Thyroid gland (tissue), 4 donors: ENCODE measurements around the gene GRN. TPM values are rescaled to one million over a fixed set of nuclear protein-coding genes. Genes with fewer than 3 reads are reported as not detected.

Source experiments
- DNase-seq, 2 donors: peaks; one replicate each; pipeline ENCODE4 v3.0.0-alpha.2; 2019
- H3K27ac ChIP-seq, 3 donors: fragments of 200-600 bp; sonication (generic); 1 replicate in 2 of 3; 2 replicates in 1 of 3; pipeline ENCODE4 v1.5.1; 2016 to 2019; ENCODE audit warnings: mild to moderate bottlenecking in 1 of 3, moderate library complexity in 1 of 3
- H3K27me3 ChIP-seq: fragments of 200-600 bp; sonication (generic); one replicate; pipeline ENCODE4 v1.5.1; 2019
- H3K36me3 ChIP-seq, 2 donors: fragments of 200-600 bp; sonication (generic); one replicate each; pipeline ENCODE4 v1.5.1; 2016 to 2019
- H3K4me1 ChIP-seq, 2 donors: fragments of 200-600 bp; sonication (generic); one replicate each; pipeline ENCODE4 v1.5.1; 2017 to 2019
- H3K4me3 ChIP-seq, 3 donors: fragments of 200-600 bp; sonication (generic); replicated peaks in 1 of 3; 1 replicate in 2 of 3; 2 replicates in 1 of 3; pipeline ENCODE4 v1.5.1; 2016; ENCODE audit warnings: mild to moderate bottlenecking in 1 of 3
- H3K9me3 ChIP-seq: fragments of 200-600 bp; sonication (generic); one replicate; pipeline ENCODE4 v1.5.1; 2017
- POLR2A ChIP-seq, 2 donors: fragments of 450-650 bp; IDR thresholded peaks; one replicate each; pipeline ENCODE4 v1.6.1; 2017; ENCODE audit warnings: antibody characterized with exemption in 2 of 2, mild to moderate bottlenecking in 2 of 2, moderate library complexity in 1 of 2
- WGBS, 2 donors: methylation state at CpG; one replicate each; pipeline ENCODE4 v1.1.5; 2017; 5-methylcytosine and 5-hydroxymethylcytosine counted together
- intact Hi-C: fragments of 100-400 bp; cut with DNase I; formaldehyde crosslinking; loops from one replicate; pipeline ENCODE4 v1.15.1; 2023
- total RNA-seq, 4 donors: library from RNA; depleted of rRNA; stranded (reverse); fragments of >200 nt; gene quantifications; one replicate each; pipeline ENCODE4 v1.2.3, GENCODE V29; 2016
- TF ChIP-seq, protein P1 (sequence below), 6 experiments: fragments of 200-600 bp in 3 of 6; fragments of 450-650 bp in 3 of 6; sonication (generic) in 3 of 6; IDR thresholded peaks; one replicate each; pipeline ENCODE4 v1.5.1; 2016 to 2019; ENCODE audit warnings: antibody characterized with exemption in 6 of 6, mild to moderate bottlenecking in 2 of 6, inconsistent platforms in 1 of 6, moderate library complexity in 1 of 6

The GRN gene
- total RNA-seq, 4 donors from 2014 or later: 259 to 292 (median 264) TPM

GRCh38 chr17:44320066-44320465 lies 25.0 kb upstream of the GRN start:
- Histone ChIP-seq H3K4me1 (peaks cover 12 to 28% of the 10 kb centered on the region in 2 donors), H3K27me3 (no peaks in the 10 kb centered on the region), H3K4me3 (no peak overlapping the region), H3K36me3 (peaks cover 28 to 29% of the 10 kb centered on the region in 2 donors), H3K9me3 (no peaks in the 10 kb centered on the region), H3K27ac (no peak overlapping the region)
- no peak for DNase-seq
- 91 to 95% methylated on average over 5 to 16 of the region's 18 CpGs for WGBS, 2 donors
- TF ChIP-seq, protein P1, sequence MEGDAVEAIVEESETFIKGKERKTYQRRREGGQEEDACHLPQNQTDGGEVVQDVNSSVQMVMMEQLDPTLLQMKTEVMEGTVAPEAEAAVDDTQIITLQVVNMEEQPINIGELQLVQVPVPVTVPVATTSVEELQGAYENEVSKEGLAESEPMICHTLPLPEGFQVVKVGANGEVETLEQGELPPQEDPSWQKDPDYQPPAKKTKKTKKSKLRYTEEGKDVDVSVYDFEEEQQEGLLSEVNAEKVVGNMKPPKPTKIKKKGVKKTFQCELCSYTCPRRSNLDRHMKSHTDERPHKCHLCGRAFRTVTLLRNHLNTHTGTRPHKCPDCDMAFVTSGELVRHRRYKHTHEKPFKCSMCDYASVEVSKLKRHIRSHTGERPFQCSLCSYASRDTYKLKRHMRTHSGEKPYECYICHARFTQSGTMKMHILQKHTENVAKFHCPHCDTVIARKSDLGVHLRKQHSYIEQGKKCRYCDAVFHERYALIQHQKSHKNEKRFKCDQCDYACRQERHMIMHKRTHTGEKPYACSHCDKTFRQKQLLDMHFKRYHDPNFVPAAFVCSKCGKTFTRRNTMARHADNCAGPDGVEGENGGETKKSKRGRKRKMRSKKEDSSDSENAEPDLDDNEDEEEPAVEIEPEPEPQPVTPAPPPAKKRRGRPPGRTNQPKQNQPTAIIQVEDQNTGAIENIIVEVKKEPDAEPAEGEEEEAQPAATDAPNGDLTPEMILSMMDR (IDR thresholded peaks at IDR 0.05): no peak
- no peak for TF ChIP-seq POLR2A (IDR thresholded peaks at IDR 0.05)
- intact Hi-C loops: loop anchor here (5.0 kb wide), 1 partner anchor 178 kb away; the partner anchor contains the start of gene HROB

- Histone ChIP-seq H3K9me3 (no peaks in the 10 kb centered on the region), H3K4me1 (peaks cover 20 to 24% of the 10 kb centered on the region in 2 donors), H3K36me3 (peaks cover 28 to 29% of the 10 kb centered on the region in 2 donors), H3K27me3 (no peaks in the 10 kb centered on the region), H3K4me3 (no peak overlapping the region), H3K27ac (no peak overlapping the region)
- no peak for TF ChIP-seq POLR2A (IDR thresholded peaks at IDR 0.05)
- TF ChIP-seq, protein P1 (IDR thresholded peaks at IDR 0.05): no peak
- DNase-seq: no peak
- WGBS, 2 donors: 91 to 93% methylated on average over 18 of the region's 21 CpGs
- intact Hi-C loops: loop anchor here (2.0 to 5.0 kb wide), 2 partner anchors 103 to 179 kb away; partner anchors contain the start of genes HROB and UBTF
Observed at GRCh38 chr17:44321246-44322120, 23.6 kb upstream of the GRN start.

DNA sequence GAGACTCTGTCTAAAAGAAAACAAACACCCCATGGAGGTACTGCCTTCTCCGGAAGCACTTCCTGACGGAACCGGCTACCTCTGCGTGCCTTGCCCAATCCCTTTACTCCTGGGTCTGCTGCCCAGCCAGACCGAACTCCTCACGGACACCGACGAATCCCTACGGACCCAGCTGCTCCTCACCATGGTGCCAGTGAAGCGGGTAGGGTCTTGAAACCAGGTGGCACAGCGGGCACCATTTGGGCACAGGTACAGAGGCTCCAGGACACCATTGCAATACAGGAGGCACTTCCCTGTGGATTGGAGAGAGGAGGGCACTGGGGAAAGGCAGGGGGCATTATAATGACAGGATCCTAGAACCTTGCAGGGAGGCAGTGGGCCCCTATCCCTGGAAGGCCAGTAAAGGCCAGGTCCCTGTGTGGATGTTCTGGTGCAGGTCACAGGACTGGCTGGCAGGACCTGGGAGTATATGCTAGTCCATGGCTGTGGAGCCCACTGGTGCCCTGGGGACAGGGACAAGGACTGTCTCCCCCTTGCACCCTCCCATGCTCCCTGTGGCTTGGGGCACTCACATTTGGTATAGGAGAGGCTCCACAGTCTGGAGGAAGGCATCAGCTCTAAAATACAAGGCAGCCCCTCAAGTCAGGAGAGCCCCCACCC lies 22.7 kb upstream of the GRN start:
- no peak overlapping the region for H3K27ac ChIP-seq
- no peak overlapping the region for H3K4me3 ChIP-seq
- H3K36me3 ChIP-seq: peaks cover 28 to 29% of the 10 kb centered on the region in 2 donors
- 94 to 95% methylated on average over 11 of the region's 11 CpGs for WGBS, 2 donors
- TF ChIP-seq, protein P1 (IDR thresholded peaks at IDR 0.05): no peak
- no peak for TF ChIP-seq POLR2A (IDR thresholded peaks at IDR 0.05)
- no peak for DNase-seq
- H3K9me3 ChIP-seq: no peaks in the 10 kb centered on the region
- H3K27me3 ChIP-seq: no peaks in the 10 kb centered on the region
- peaks cover 24 to 29% of the 10 kb centered on the region in 2 donors for H3K4me1 ChIP-seq
- intact Hi-C loops: loop anchor here (2.0 to 5.0 kb wide), 2 partner anchors 104 to 180 kb away; partner anchors contain the start of genes HROB and UBTF

DNA sequence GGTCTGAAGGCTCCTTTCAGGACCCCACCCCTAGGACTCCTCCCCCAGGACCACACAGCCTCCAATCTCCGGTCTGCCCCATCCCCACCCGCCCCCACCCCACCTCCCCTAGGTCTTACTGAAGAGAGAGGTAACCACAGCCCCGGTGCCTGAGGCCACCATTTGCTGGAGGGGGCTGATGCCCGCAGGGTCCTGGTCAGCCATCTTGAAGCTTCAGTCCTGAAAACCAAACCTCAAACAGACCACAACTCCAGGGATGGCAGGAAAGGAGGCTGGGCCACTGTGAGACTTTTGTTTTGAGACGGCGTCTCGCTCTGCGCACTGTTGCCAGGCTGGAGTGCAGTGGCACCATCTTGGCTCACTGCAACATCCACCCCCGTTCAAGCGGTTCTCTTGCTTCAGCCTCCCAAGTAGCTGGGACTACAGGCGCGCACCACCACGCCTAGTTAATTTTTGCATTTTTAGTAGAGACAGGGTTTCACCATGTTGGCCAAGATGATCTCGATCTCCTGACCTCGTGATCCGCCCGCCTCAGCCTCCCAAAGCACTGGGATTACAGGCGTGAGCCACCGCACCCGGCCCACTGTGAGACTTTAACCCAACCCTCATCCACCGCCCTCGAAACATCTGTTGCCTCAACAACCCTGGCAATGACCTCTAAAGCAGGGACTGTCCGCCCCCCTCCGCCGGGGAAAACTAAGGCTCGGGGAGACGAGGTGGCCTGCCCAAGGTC lies 21.6 kb upstream of the GRN start:
- Histone ChIP-seq H3K4me1 (peaks cover 24 to 31% of the 10 kb centered on the region in 2 donors), H3K27me3 (no peaks in the 10 kb centered on the region), H3K9me3 (no peaks in the 10 kb centered on the region), H3K27ac (no peak overlapping the region), H3K4me3 (peak overlapping the region; percentile 57 to 96 (median 80)), H3K36me3 (peaks cover 28 to 29% of the 10 kb centered on the region in 2 donors)
- TF ChIP-seq POLR2A (IDR thresholded peaks at IDR 0.05): no peak
- TF ChIP-seq, protein P1 (IDR thresholded peaks at IDR 0.05): no peak
- WGBS, 2 donors: 71 to 84% methylated on average over 15 to 25 of the region's 27 CpGs
- DNase-seq: no peak
- intact Hi-C loops: loop anchor here (2.0 to 5.0 kb wide), 2 partner anchors 105 to 181 kb away; partner anchors contain the start of genes HROB and UBTF
